Dermis blood vessel endothelial cell (primary cell): ENCODE measurements around the gene UMPS. TPM values are rescaled to one million over a fixed set of nuclear protein-coding genes. Genes with fewer than 3 reads are reported as not detected.
A peak's percentile ranks its signal among the peaks of the same experiment; 100 is the strongest.
"Not testable (repeated sequence)": the region's sequence is repeated elsewhere in the genome, so short reads cannot be mapped to it uniquely, and the experiment has no call there.

Experiments used
- DNase-seq: peaks from one replicate; pipeline ENCODE4 v3.0.0; 2010
- total RNA-seq: library from RNA; depleted of rRNA; stranded (reverse); fragments of >200 nt; gene quantifications from 2 replicates; pipeline ENCODE4 v1.2.3, GENCODE V29; 2014

UMPS gene
- total RNA-seq, 1 donor from 2014 or later: 36.1 TPM

- no peak for DNase-seq
Observed at GRCh38 chr3:124707656-124708062, 22.6 kb upstream of the UMPS start.

GRCh38 chr3:124714223-124714853, 15.9 kb upstream of the UMPS start:
- DNase-seq: no peak

GRCh38 chr3:124722589-124722988, 7.7 kb upstream of the UMPS start:
- DNase-seq: no peak

GRCh38 chr3:124730941-124731297, 667 bp downstream of the UMPS start:
- no peak for DNase-seq

GRCh38 chr3:124731760-124732159, 1.5 kb downstream of the UMPS start:
- DNase-seq: no peak

GRCh38 chr3:124741027-124741426, 10.8 kb downstream of the UMPS start:
- DNase-seq: no peak

GRCh38 chr3:124745756-124746155, 15.5 kb downstream of the UMPS start:
- DNase-seq: no peak

GRCh38 chr3:124747111-124747981, 17.1 kb downstream of the UMPS start:
- DNase-seq: no peak

GRCh38 chr3:124748560-124749198, 18.4 kb downstream of the UMPS start:
- no peak for DNase-seq

GRCh38 chr3:124749877-124750276, 19.6 kb downstream of the UMPS start:
- not testable (repeated sequence) for DNase-seq

- no peak for DNase-seq
Observed at GRCh38 chr3:124751501-124751900, 21.2 kb downstream of the UMPS start.

- no peak for DNase-seq
Observed at GRCh38 chr3:124752051-124752450, 21.8 kb downstream of the UMPS start.

GRCh38 chr3:124757926-124758325, 27.7 kb downstream of the UMPS start:
- not testable (repeated sequence) for DNase-seq

GRCh38 chr3:124758851-124759635, 28.8 kb downstream of the UMPS start:
- no peak for DNase-seq

GRCh38 chr3:124759666-124760401, 29.6 kb downstream of the UMPS start:
- no peak for DNase-seq

- DNase-seq: peak; percentile 19
Observed at GRCh38 chr3:124760601-124761000, 30.3 kb downstream of the UMPS start.

- DNase-seq: peak; percentile 88
Observed at GRCh38 chr3:124761250-124761796, 31.1 kb downstream of the UMPS start.

GRCh38 chr3:124761935-124762660, 31.8 kb downstream of the UMPS start:
- DNase-seq: no peak

GRCh38 chr3:124762661-124763011, 32.4 kb downstream of the UMPS start:
- no peak for DNase-seq

- no peak for DNase-seq
Observed at GRCh38 chr3:124763206-124763605, 33.0 kb downstream of the UMPS start.
